Neural cell (in vitro differentiated cells): ENCODE data around the gene FLOT1. TPM values are rescaled to one million over a fixed set of nuclear protein-coding genes. Genes with fewer than 3 reads are reported as not detected.

Experiments
- H2AFZ ChIP-seq: fragments of 200-600, 300-800 bp; sonication (generic), shearing (Covaris generic); 2 replicates; pipeline ENCODE4 v1.6.0; 2014; ENCODE audit warnings: low read depth, mild to moderate bottlenecking, antibody characterized with exemption, low read length, moderate library complexity
- H3F3A ChIP-seq: fragments of 200-600 bp; shearing (Covaris generic); 2 replicates; pipeline ENCODE4 v1.6.1; 2016; ENCODE audit warnings: mild to moderate bottlenecking, moderate library complexity, mixed read lengths, antibody characterized with exemption, low read length; ENCODE audit not compliant: insufficient read depth, poor library complexity, severe bottlenecking
- H3K27ac ChIP-seq: fragments of 200-600, 300-800 bp; sonication (generic), shearing (Covaris generic); 2 replicates; pipeline ENCODE4 v1.5.1; 2014; ENCODE audit warnings: mild to moderate bottlenecking, low read length, moderate library complexity
- H3K27me3 ChIP-seq: fragments of 300-800, 200-600 bp; sonication (generic), shearing (Covaris generic); 2 replicates; pipeline ENCODE4 v1.6.0; 2014; ENCODE audit warnings: mild to moderate bottlenecking, low read depth, low read length, moderate library complexity; ENCODE audit not compliant: insufficient read depth
- H3K36me3 ChIP-seq: fragments of 300-800, 200-600 bp; sonication (generic), shearing (Covaris generic); 2 replicates; pipeline ENCODE4 v1.5.1; 2014; ENCODE audit warnings: mild to moderate bottlenecking, antibody characterized with exemption, low read length, moderate library complexity; ENCODE audit not compliant: insufficient read depth
- H3K4me2 ChIP-seq: fragments of 300-800, 200-600 bp; sonication (generic), shearing (Covaris generic); 2 replicates; pipeline ENCODE4 v1.6.0; 2014; ENCODE audit warnings: mild to moderate bottlenecking, low read length
- H3K4me3 ChIP-seq: fragments of 300-800, 200-600 bp; sonication (generic), shearing (Covaris generic); 2 replicates; pipeline ENCODE4 v1.5.1; 2014; ENCODE audit warnings: mild to moderate bottlenecking, low read length, moderate library complexity
- H3K79me2 ChIP-seq: fragments of 200-600 bp; shearing (Covaris generic); replicated peaks from 2 replicates; pipeline ENCODE4 v1.6.0; 2014; ENCODE audit warnings: mild to moderate bottlenecking, low read length, moderate library complexity; ENCODE audit not compliant: insufficient read depth
- H3K9ac ChIP-seq: fragments of 300-800, 200-600 bp; sonication (generic), shearing (Covaris generic); 2 replicates; pipeline ENCODE4 v1.6.1; 2016; ENCODE audit warnings: mild to moderate bottlenecking, low read length, mixed read lengths
- H3K9me2 ChIP-seq: fragments of 200-600 bp; shearing (Covaris generic); 2 replicates; pipeline ENCODE4 v1.6.1; 2016; ENCODE audit warnings: mild to moderate bottlenecking, low read length, mixed read lengths; ENCODE audit not compliant: insufficient read depth
- H3K9me3 ChIP-seq: fragments of 200-600, 300-800 bp; sonication (generic), shearing (Covaris generic); 2 replicates; pipeline ENCODE4 v1.6.1; 2016; ENCODE audit warnings: mild to moderate bottlenecking, mixed run types, low read length, moderate library complexity, mixed read lengths
- H4K20me1 ChIP-seq: fragments of 200-600 bp; shearing (Covaris generic); 2 replicates; pipeline ENCODE4 v1.6.1; 2016; ENCODE audit warnings: mild to moderate bottlenecking, mixed run types; ENCODE audit not compliant: insufficient read depth
- EP300 ChIP-seq: fragments of 450-650 bp; conservative IDR thresholded peaks from 2 replicates; pipeline ENCODE4 v1.6.1; 2014; ENCODE audit warnings: antibody characterized with exemption, mild to moderate bottlenecking, moderate library complexity; ENCODE audit not compliant: poor library complexity, severe bottlenecking
- EZH2 ChIP-seq: fragments of 200-600, 300-800 bp; shearing (Covaris generic), sonication (generic); IDR thresholded peaks from 2 replicates; pipeline ENCODE4 v1.6.1; 2014; ENCODE audit warnings: antibody characterized with exemption, low read length, borderline replicate concordance, mild to moderate bottlenecking; ENCODE audit not compliant: insufficient read depth, poor library complexity, severe bottlenecking
- MXI1 ChIP-seq: fragments of 450-650 bp; conservative IDR thresholded peaks from 2 replicates; pipeline ENCODE4 v1.6.1; 2014; ENCODE audit warnings: antibody characterized with exemption, mild to moderate bottlenecking; ENCODE audit not compliant: poor library complexity, severe bottlenecking
- POLR2AphosphoS5 ChIP-seq: IDR thresholded peaks from 2 replicates; pipeline ENCODE4 v1.6.1; 2012
- RAD21 ChIP-seq: fragments of 450-650 bp; conservative IDR thresholded peaks from 2 replicates; pipeline ENCODE4 v1.6.1; 2014; ENCODE audit warnings: antibody characterized with exemption, mild to moderate bottlenecking, moderate library complexity
- SMC3 ChIP-seq: fragments of 450-650 bp; conservative IDR thresholded peaks from 2 replicates; pipeline ENCODE4 v1.6.1; 2014; ENCODE audit warnings: antibody characterized with exemption, mild to moderate bottlenecking, moderate library complexity; ENCODE audit not compliant: poor library complexity
- TAF1 ChIP-seq: IDR thresholded peaks from 2 replicates; pipeline ENCODE4 v1.6.1; 2012; ENCODE audit warnings: low read depth
- polyA minus RNA-seq: library from RNA; depleted of rRNA, polyadenylated mRNA; stranded (reverse); fragments of >200 nt; gene quantifications from 2 replicates; pipeline ENCODE4 v1.2.3, GENCODE V29; 2014
- polyA plus RNA-seq: library from polyadenylated mRNA; depleted of rRNA; stranded (reverse); fragments of >200 nt; gene quantifications from 2 replicates; pipeline ENCODE4 v1.2.3, GENCODE V29; 2014
- TF ChIP-seq, protein P1 (sequence below): IDR thresholded peaks from 2 replicates; pipeline ENCODE4 v1.6.1; 2012; ENCODE audit warnings: borderline replicate concordance
- TF ChIP-seq, protein P2 (sequence below): fragments of 450-650 bp; IDR thresholded peaks from 2 replicates; pipeline ENCODE4 v1.5.1; 2014; ENCODE audit warnings: antibody characterized with exemption, mild to moderate bottlenecking, moderate library complexity; ENCODE audit not compliant: poor library complexity, severe bottlenecking

The FLOT1 gene, protein sequence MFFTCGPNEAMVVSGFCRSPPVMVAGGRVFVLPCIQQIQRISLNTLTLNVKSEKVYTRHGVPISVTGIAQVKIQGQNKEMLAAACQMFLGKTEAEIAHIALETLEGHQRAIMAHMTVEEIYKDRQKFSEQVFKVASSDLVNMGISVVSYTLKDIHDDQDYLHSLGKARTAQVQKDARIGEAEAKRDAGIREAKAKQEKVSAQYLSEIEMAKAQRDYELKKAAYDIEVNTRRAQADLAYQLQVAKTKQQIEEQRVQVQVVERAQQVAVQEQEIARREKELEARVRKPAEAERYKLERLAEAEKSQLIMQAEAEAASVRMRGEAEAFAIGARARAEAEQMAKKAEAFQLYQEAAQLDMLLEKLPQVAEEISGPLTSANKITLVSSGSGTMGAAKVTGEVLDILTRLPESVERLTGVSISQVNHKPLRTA
- polyA plus RNA-seq (72.7 and 84.7 TPM in 2 replicates), polyA minus RNA-seq (51.6 and 61.0 TPM in 2 replicates)

DNA sequence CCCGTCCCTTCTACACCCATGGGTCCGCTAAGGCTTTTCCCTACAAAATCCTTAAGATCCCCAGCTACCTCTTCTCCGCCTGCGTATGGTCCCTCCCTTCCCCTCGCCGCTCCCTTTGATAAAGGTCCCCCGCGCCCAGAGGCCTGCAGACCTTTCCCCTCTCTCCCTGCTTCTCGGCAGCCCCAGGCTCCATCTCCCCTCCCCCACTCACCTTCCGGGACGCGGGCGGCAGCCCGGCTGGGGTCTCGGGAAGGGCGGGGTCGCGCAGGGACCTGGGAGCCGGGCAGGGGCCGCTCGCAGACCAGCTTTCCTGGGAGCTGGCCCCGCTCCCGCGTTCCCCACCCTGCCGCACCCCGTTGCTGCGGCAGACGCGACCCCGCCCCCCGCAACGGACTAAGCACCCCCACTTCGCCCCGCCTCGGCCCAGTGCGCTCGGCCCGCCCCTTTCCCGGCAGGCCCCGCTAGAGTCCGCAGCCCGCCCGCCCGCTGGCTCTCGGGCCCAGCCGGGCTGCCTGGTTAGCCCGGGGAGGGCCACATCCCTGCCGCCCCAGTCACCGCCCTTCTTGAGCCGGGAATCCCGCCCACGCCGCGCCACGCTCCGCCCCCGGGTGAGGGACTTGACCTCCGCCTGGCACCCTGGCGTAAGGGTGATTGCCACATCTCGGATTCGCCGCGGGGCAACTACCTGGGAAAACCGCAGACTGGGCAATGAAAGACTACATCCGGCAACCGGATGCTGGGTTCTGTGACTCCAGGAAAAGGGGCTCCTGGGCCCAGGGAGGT, at the start of gene FLOT1:
Gene FLOT1, minus strand, starts transcription at position 372 of the 783 bp plus-strand sequence. CDS start 498 bp downstream, outside the sequence.
- no peaks in the 10 kb centered on the region for H3F3A ChIP-seq
- H3K9me3 ChIP-seq = no peaks in the 10 kb centered on the region
- peak within 1 kb of the TSS; percentile 60 for H3K27ac ChIP-seq
- no peaks in the 10 kb centered on the region for H3K9me2 ChIP-seq
- H3K9ac ChIP-seq = peak within 1 kb of the TSS; percentile 90
- H4K20me1 ChIP-seq = no peaks in the 10 kb centered on the region
- TF ChIP-seq MXI1 = peak; percentile 34
- no peak for TF ChIP-seq TAF1
- TF ChIP-seq EP300 = no peak
- peak; percentile 16 for TF ChIP-seq RAD21
- TF ChIP-seq POLR2AphosphoS5 = peak; percentile 10
- TF ChIP-seq EZH2 = no peak
- peak; percentile 7 for TF ChIP-seq SMC3
- H3K79me2 ChIP-seq = peaks cover 14% of the 10 kb centered on the region
- peak within 1 kb of the TSS; percentile 93 for H3K4me2 ChIP-seq
- H3K36me3 ChIP-seq = no peaks in the 10 kb centered on the region
- H2AFZ ChIP-seq = peak within 1 kb of the TSS; percentile 88
- peak within 1 kb of the TSS; percentile 90 for H3K4me3 ChIP-seq
- peaks cover 20% of the 10 kb centered on the region for H3K27me3 ChIP-seq

DNA sequence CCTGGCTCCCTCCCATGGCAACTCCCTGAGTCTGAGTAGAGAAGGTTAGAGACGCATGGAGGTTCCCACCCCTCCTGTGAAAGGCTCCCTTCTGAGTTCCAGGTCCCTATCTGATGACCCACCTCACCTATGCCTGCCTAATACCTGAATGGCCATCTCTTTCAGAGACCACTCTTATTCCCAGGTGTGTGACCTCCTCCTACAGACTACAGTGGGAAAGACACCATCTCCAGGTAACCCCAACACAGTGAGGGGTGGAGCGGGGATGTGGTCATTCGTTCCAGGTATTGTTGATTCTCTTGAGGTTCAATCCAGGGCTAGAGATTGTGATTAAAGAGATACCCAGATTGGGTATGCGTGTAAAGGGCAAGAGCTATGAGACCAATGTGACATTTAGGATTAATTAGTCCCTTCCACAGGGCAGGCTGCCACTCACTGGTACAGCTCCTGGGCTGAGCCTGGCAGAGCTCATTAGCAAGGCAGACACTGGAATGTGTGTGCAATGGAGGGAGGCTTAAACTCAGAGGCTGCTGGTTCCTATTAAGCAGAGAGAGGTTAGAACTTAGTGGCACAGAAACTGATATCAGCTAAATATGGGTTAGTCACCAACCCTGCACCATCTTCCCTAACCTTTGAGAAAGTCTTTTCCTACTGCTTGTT, 48.4 kb upstream of the FLOT1 start:
- no peaks in the 10 kb centered on the region for H4K20me1 ChIP-seq
- no peak overlapping the region for H3K27ac ChIP-seq
- H3K9ac ChIP-seq = no peak overlapping the region
- no peaks in the 10 kb centered on the region for H3K9me2 ChIP-seq
- H2AFZ ChIP-seq = no peak overlapping the region
- no peaks in the 10 kb centered on the region for H3K27me3 ChIP-seq
- no peak overlapping the region for H3K4me2 ChIP-seq
- TF ChIP-seq, protein P1, sequence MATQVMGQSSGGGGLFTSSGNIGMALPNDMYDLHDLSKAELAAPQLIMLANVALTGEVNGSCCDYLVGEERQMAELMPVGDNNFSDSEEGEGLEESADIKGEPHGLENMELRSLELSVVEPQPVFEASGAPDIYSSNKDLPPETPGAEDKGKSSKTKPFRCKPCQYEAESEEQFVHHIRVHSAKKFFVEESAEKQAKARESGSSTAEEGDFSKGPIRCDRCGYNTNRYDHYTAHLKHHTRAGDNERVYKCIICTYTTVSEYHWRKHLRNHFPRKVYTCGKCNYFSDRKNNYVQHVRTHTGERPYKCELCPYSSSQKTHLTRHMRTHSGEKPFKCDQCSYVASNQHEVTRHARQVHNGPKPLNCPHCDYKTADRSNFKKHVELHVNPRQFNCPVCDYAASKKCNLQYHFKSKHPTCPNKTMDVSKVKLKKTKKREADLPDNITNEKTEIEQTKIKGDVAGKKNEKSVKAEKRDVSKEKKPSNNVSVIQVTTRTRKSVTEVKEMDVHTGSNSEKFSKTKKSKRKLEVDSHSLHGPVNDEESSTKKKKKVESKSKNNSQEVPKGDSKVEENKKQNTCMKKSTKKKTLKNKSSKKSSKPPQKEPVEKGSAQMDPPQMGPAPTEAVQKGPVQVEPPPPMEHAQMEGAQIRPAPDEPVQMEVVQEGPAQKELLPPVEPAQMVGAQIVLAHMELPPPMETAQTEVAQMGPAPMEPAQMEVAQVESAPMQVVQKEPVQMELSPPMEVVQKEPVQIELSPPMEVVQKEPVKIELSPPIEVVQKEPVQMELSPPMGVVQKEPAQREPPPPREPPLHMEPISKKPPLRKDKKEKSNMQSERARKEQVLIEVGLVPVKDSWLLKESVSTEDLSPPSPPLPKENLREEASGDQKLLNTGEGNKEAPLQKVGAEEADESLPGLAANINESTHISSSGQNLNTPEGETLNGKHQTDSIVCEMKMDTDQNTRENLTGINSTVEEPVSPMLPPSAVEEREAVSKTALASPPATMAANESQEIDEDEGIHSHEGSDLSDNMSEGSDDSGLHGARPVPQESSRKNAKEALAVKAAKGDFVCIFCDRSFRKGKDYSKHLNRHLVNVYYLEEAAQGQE = no peak
- TF ChIP-seq EP300 = no peak
- TF ChIP-seq SMC3 = no peak
- TF ChIP-seq EZH2 = no peak
- TF ChIP-seq, protein P2, sequence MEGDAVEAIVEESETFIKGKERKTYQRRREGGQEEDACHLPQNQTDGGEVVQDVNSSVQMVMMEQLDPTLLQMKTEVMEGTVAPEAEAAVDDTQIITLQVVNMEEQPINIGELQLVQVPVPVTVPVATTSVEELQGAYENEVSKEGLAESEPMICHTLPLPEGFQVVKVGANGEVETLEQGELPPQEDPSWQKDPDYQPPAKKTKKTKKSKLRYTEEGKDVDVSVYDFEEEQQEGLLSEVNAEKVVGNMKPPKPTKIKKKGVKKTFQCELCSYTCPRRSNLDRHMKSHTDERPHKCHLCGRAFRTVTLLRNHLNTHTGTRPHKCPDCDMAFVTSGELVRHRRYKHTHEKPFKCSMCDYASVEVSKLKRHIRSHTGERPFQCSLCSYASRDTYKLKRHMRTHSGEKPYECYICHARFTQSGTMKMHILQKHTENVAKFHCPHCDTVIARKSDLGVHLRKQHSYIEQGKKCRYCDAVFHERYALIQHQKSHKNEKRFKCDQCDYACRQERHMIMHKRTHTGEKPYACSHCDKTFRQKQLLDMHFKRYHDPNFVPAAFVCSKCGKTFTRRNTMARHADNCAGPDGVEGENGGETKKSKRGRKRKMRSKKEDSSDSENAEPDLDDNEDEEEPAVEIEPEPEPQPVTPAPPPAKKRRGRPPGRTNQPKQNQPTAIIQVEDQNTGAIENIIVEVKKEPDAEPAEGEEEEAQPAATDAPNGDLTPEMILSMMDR = no peak
- TF ChIP-seq RAD21 = no peak
- no peak for TF ChIP-seq TAF1
- TF ChIP-seq POLR2AphosphoS5 = no peak
- TF ChIP-seq MXI1 = no peak
- H3K9me3 ChIP-seq = no peaks in the 10 kb centered on the region
- no peaks in the 10 kb centered on the region for H3K36me3 ChIP-seq
- no peaks in the 10 kb centered on the region for H3K79me2 ChIP-seq
- H3K4me3 ChIP-seq = no peak overlapping the region
- no peaks in the 10 kb centered on the region for H3F3A ChIP-seq
